K562 (cell line): Measurements from ENCODE around the gene LMAN1L.

Experiments used
- BHLHE40 ChIP-seq: IDR thresholded peaks from 2 replicates; pipeline ENCODE4 v1.6.1; 2011; ENCODE audit warnings: low read length, improper control_type of control experiment
- EZH2 ChIP-seq: IDR thresholded peaks from 2 replicates; pipeline ENCODE4 v1.6.1; 2012; ENCODE audit warnings: low read depth, mild to moderate bottlenecking, inconsistent platforms, low read length, borderline replicate concordance
- KLF10 ChIP-seq: fragments of 250-450 bp; sonication (Bioruptor Pico); IDR thresholded peaks from 2 replicates; pipeline ENCODE4 v1.6.1; 2021; ENCODE audit warnings: matching md5 sums
- ZNF592 ChIP-seq: fragments of 450-650 bp; IDR thresholded peaks from 2 replicates; pipeline ENCODE4 v1.6.1; 2017; ENCODE audit warnings: antibody characterized with exemption, mild to moderate bottlenecking

GRCh38 chr15:74869726-74870407, 57.2 kb downstream of the LMAN1L start:
- TF ChIP-seq BHLHE40 (no peak), KLF10 (CRISPR knock-in tag) (no peak), EZH2 (no peak), ZNF592 (no peak)
